Stimulated activated CD8-positive, alpha-beta memory T cell treated with anti-CD3 and anti-CD28 coated beads, Interleukin-7, amount 100 ng/mL, for 4 hours (primary cell): ENCODE data around the gene POGLUT2.

Source experiments
- DNase-seq, 2 donors: peaks; one replicate each; pipeline ENCODE4 v3.0.0-alpha.2; 2020; ENCODE audit warnings: low read depth in 2 of 2

The POGLUT2 gene

DNA sequence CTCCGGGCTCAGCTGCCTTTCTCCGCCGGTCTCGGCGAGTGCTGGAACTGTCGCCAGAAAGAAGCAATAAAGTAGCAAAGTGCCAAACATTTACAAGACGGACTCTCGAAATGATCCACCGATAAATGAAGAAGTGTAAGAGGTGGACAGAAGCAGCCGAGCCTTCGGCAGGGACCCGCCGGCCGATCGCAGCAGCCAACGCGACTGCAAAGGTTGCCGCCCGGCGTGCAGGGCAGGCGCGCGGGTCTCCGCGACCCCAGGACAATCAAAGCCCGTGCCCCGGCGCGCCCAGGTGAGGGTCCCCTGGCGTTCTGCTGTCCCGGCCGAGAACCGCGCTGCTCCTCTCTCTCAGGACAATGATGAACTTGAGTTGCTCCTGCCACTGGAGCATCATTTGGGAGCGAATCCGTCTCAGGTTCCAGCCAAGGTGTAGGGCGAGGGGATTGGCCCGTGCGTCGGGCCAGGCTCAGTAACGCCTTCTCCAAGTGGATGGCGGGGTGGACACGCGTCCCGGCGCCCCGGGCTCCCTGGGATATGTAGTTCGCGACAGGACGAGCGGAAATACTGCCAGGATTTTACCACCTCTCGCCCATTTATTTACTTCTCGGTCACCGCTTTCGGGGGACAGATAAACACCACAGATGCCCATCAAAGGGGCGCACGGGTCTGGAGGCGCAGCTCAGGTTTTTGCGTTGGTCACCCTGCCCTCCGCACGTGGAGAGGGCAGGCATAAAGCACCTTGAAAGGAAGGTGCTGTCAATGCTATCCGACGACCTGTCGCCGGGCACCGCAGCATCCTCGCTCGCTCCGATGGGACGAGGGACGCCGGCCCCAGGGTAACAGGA is at the start of gene POGLUT2, which contains the start of gene BIVM:
Gene POGLUT2 (minus strand): TSS at position 396 of the 845 bp plus-strand sequence. CDS start 306 bp downstream, at position 90.
Gene BIVM (plus strand): TSS at position 539 of the 845 bp plus-strand sequence. CDS start 8,149 bp downstream, outside the sequence.
- peak; percentile 41 to 56 for DNase-seq

DNA sequence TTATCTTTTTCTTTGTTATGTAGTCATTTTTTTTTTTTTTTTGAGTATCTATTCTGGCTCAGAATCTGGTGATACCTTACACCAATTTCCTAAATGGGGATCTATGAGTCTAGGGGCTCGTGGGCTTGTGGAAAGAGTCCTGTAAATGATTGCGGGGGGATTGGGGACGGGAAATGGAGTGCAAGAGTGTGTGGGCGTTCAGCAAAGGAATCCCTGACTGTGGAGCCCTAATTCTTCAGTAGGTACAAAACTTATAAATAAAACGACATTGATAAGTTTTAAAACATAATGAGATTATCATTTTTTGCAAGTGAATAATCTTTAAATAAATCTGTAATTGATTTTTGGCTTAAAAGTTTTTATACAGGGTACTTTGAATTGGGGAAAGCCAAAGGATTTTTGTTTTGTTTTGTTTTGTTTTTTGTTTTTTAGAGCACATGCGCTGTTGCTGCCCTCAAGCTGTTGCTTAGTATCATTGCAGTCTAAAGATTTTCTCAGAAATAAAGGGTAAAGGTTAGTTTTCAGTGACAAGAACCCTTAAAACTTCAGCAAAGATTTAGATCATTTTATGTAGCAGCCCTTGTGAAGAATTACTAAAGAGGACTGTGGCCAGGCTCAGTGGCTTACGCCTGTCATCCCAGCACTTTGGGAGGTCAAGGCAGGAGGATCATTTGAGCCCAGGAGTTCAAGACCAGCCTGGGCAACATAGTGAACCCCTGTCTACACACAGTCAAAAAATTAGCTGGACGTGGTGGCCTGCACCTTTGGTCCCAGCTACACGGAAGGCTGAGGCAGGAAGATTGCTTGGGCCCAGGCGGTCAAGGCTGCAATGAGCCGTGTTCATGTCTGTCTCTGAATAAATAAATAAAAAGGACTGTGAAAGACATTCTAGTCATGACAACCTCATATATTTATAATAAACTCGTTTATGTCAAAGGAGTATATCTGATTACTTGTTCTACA is 48.8 kb upstream of the POGLUT2 start:
- no peak for DNase-seq

DNA sequence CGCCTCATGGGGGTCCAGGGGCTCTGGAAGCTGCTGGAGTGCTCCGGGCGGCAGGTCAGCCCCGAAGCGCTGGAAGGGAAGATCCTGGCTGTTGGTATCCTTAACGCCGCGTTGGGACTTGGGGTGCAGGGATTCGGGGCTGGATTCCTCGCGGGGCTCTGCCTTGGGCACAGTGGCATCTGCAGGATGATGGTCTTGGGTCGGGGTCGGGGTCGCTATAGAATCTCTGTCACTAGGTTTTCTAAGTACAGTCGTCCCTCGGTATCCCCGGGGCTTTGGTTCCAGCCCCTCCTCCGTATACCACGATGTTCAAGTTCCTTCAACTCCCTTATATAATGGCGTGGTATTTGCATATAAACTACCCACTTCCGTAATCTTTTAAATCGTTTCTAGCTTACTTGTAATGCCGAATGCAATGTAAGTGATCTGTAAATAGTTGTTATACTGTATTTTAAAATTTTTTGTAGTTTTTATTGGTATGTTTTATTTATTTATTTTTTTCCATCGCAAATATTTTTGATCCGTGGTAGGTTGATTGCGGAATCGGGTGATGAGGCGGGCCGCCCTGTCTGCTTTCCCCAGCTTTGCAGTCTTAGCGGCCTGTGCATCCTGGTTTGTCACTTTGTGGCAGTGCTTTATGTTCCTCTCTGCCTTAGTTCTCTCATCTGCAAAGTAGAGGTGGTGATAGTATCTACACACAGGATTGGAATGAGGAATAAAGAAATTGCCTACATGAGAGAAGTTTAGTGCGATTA is 47.7 kb upstream of the POGLUT2 start:
- DNase-seq, result peak in 1 of 2 donors; percentile 25

DNA sequence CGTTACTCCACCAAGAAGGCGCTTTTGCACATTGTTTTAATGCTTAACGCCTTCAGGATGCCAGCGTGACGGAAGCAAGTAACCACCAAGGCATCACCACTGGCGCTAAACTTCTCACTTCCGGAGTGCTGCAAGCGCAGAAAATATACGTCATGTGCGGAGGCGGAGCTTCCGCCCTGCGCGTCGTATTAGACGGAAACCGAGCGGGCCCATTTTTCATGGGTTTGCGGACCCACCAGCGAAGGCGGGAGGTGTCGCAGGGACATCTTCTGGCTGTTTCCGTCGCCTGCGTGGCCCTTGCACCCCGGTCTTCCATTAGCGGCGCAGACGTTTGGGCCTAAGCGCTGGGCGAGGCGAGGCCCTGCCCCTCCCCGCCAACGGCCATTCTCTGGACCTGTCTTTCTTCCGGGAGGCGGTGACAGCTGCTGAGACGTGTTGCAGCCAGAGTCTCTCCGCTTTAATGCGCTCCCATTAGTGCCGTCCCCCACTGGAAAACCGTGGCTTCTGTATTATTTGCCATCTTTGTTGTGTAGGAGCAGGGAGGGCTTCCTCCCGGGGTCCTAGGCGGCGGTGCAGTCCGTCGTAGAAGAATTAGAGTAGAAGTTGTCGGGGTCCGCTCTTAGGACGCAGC is 47.0 kb upstream of the POGLUT2 start, which contains the start of gene ERCC5:
Gene ERCC5 (plus strand): TSS at position 403 of the 631 bp plus-strand sequence. CDS start 235 bp downstream, outside the sequence.
- DNase-seq, result peak; percentile 91

DNA sequence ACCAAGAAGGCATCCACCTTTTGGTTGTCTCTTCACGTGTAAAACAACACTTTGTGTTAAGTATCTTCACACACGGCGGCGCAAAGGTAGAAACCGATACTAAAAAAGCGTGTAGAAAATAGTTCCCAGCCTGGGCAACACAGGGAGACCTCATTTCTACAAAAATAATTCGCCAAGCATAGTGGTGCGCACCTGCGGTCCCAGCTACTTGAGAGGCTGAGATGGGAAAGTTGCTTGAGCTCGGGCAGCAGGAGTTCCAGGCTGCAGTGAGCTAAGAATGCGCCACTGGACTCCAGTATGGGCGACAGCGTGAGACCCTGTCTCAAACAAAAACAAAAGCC is 46.5 kb upstream of the POGLUT2 start:
- DNase-seq, result no peak

DNA sequence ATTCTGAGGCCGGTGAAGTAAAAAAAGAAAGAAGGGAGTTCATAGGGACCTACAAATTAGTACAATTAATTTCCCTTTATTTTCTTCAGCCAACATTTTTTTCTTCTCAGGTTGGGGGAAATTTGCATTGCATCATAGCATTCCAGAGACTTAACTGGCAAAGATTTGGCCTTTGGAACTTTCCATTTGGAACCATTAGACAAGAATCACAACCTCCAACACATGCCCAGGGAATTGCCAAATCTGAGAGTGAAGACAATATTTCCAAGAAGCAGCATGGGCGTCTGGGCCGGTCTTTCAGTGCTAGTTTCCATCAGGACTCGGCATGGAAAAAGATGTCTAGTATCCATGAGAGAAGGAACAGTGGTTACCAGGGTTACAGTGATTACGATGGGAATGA is 40.7 kb upstream of the POGLUT2 start:
- no peak for DNase-seq

DNA sequence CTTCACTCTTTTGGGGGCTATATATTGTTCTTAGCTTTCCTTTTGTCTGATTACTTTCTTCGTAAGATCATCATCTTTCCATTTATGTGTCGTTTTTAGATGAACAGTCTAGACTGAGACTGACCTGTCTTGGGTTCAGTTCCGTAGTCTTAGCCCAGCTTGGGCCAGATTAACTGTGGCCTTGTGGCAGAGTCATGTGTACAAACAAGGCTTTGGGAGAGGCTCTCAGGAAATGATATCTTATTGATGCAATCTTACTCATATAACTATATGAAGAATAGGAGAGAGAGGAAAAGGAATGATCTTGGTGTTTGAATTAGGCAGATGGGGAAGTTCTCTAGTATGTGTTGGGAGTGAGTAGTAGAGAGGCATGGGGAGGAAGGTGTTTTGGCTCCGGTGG is 40.2 kb upstream of the POGLUT2 start:
- DNase-seq, result no peak

DNA sequence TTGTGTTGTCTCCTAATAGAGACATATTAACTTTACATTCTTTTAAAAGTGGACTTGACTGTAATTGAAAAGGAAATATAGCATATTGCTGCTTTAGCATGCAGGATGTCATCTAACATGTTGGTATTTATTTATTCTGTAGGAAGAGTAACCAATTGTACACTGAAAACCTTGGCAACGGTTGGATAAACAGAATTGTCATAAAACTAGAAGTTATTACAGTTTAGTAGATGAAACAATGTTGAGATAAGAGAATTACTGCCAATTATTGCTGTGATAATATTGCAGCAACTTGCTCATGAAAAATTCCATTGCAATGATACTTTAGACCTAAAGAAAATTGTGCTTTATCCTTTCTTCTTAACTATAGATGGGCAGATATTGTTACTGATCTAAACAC is 39.5 kb upstream of the POGLUT2 start:
- no peak for DNase-seq

DNA sequence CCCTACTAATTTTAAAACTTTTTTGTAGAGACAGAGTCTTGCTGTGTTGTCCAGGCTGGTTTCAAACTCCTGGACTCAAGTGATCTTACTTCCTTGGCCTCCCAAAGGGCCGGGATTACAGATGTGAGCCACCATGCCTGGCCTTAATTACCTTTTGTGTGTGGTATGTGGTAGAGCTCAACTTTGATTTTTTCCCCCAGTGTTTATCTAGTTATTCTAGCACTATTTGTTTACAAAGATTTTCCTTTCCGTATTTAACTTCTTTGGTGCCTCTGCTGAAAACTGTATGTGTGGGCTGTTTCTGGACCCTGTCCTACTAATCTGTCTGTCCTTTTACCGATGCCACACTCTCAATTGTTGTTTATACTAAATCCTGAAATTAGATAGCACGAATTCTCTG is 37.7 kb upstream of the POGLUT2 start:
- no peak for DNase-seq

DNA sequence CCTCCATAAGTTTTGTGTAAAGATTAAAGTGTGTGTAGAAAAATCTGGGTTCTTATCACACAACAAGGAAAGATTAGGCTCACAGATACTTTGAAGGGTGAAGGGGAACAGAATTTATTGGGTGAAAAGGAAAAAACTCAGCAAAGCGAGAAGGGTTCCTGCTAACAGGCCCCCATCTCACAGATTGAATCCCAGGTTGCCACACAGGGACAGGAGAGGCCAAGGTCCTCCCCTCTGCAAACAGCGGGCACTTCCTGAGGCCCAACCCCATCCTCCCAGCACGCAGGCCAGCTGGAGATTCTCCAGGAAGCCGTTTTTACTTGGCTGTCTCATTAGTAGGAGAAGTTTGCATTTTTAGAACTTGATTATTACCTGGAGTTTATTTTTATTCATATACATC is 31.9 kb upstream of the POGLUT2 start:
- DNase-seq, result no peak

DNA sequence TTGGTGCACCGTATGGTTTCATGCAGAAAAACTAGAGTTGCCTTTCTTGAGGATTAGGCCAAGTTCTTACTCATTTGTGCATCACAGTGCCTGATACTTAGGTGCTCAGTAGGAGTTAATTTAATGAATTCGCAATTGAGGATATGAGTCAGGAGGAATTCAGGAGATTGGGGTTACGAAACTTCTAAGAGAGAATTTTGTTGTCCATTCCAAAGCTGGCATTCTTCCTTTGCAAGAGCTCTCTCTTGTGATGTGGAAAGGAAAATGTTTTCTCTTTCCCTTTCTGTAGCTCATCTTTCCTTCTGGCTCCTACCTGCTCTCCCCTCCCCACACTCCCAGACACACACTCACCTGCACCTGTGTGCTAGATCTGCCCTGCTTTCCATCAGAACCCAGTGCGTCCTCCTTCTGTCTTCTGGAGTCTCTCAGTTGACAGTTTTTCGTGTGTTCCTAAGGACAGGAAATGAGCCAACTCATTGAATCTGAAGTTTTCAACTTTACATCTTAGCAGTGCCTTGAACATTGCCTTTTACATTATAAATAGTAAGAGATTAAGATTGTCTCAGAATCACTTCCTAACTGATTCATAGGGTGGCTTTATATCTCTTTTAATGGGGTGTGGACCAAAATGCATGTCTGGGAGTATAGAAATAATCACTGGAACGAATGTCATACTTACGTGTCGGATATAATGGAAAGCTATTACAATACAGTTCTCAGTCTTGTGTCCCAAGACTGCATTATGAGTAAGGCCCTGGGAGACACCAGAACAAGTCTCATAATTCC is 27.3 kb upstream of the POGLUT2 start:
- no peak for DNase-seq

DNA sequence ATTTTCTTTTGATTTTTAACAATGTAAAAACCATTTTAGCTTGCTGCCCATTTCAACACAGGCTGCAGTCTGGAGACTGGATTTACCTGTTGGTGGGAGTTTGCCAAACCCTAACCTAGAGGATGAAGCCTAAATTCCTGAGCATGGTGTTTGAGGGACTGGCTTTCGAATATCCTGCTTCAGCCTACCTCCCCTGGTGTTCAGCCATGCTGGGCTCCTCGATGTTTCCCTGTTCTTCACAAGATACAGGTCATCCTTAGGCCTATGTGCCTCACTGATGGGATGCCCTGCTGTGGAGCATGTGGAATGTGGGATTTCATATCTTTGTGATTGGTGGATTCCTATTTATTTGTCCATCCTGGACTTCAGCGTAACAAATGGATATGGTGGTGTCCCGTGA is 26.6 kb upstream of the POGLUT2 start:
- no peak for DNase-seq

DNA sequence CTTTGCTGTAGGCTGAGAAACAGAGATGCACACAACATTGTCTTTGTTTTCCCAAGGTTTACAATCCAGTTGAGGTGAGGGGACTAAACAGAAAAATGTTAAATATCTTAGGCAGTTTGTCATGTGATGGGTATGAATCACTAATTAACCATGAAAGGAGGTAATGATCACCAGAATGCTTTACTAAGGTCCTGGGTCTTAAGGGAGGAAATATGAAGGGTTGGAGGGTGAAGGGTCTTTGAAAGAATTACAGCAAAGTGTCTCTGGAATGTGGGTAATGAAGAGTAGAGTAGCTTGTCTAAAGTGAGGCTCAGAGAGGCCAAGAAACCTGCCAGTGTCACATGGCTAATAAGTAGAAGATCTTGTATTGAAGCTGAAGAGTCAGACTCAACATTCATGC is 19.1 kb upstream of the POGLUT2 start:
- DNase-seq, result no peak

DNA sequence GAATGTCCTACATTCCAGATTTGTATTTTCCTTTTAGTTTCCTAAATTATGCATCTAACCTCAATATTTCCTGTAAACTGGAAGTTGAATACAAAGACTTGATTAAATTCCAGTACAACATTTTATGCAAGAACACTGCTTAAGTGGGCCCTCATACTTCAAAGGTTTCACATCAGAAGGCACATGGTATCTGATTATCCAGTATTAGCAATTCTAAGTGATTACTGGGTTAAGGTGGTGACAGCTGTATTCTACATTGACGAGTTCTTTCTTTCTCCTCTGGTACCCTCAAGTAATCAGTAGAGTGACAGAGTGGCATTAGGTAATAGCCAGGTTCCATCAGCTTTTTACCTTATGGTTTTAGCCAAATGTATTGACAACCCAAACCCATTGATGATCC is 18.5 kb upstream of the POGLUT2 start:
- DNase-seq, result no peak

DNA sequence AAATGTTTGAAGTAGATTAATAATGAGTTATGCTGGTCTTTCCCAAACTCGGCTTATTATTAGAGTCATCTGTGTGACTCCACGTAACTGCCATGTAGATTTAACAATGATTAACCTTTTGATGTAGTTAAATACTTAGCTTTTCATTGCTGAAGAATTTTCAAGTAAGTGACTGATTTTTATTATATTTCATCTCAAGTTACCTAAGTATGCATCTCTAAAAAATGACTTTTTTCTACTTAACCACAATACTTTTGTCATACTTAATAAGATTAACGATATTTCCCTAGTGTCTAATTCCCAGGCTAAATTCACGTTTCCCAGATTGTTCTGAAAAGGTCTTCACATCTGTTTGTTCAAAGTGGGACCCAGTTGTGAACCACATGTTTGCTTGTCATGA is 17.9 kb upstream of the POGLUT2 start:
- DNase-seq, result no peak

DNA sequence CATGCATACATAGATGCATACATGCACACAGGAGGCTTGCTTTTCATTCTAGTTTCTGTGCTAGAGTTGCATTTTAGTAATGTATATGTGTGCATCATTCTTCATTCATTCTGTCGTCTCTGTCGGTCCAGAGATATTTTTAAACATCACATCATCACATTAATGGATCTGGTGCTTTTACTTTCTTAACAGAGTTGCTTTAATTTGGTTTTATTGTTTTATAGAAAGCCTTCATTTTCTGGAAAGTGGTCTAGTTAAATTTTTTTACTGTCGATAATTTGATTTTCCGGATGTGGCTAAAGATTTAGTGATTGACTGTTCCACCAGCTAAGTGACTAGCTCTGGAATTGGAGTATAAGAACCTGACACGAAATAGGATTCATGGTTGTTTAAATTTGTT is 17.0 kb upstream of the POGLUT2 start:
- no peak for DNase-seq

DNA sequence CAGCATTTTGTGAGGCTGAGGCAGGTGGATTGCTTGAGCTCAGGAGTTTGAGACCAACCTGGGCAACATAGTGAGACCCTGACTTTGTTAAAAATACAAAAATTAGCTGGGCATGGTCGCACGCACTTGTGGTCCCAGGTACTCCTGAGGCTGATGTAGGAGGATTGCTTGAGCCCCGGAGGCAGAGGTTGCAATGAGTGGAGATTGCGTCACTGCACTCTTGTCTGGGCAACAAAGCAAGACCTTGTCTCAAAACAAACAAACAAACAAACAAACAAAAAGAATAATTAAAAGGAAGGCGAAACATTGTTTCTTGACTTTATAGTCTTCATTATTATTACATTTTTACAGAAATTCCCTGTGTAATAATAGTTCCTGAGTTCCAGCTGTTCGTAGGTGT is 16.0 kb upstream of the POGLUT2 start:
- DNase-seq, result no peak

DNA sequence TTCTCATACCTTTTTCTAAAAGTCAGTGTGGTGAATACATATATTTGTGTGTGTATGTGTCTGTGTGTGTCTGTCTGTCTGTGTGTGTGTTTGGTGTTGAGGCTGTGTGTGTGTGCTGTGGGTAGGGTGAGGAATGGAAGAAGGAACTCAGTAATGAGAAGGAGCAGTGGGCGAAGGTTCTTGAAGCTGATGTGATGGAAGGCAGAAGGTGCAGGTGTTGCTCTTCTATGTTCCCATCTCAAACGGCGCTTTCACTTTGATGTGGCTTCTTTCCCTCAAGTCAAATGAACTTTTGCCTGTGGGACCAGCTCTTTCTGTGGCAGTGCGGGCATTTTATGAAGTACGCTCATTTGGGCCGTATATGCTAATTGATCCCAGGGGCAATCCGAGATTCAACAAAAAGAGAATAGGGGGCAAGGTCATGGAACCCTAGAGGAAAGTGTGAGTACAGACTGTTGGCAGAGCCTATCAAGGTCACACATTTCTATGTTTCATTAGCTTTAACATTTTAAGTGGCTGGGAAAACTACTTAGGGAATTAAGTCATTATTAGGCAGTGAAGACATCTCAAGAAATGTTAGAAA is 15.3 kb upstream of the POGLUT2 start:
- DNase-seq, result no peak

DNA sequence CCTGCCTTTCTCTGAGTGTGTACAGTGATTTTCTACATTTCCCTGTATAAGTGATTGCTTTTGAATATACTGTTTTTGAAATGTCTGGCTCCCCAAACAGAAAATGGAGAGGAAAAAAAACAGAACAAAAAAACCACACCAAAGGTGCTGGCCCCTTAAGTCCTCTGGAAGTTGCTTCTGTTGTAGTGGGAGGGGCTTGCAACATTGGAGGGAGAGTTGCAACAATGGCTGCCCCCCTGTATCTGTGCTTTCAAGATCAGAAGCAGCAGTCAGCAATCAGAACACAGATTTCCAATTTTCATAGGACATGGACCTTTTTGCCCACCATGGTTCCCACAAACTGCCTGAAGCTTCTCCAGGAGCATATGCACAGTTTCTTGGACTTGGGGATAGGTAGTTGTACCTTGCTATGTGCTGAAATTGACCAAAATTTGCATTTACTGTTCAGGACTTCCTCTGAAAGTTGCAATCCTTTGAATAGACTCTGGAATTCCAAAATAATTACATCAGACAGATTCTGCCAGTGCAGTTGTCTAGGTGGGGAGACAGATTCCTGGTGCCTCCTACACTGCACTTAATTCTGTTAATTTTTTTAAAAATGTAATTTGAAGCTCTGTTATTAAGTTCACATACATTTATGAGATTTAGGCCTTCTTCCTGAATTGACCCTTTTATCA is 14.0 kb upstream of the POGLUT2 start:
- no peak for DNase-seq

DNA sequence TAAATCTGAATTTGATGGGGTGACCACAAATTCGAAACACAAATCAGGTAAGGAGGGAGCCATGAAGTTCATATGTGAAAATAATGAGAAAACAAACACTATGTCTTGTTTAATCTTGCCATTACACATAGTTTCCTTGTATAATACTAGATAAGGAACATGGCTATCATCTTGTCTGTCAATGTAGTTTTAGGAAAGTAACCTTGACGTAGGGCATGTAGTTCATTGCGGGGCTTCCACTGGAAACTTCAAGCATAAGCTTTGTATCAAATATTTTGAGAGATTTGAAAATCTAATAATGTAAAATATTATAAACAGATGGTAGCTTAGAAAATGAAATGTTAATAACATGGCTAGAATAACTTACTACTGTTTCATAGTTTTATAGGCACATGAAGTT is 8.9 kb upstream of the POGLUT2 start:
- DNase-seq, result no peak
